Measurements from ENCODE around the gene ARFGAP3.
A peak's percentile ranks its signal among the peaks of the same experiment; 100 is the strongest.
"Not testable (repeated sequence)": the region's sequence is repeated elsewhere in the genome, so short reads cannot be mapped to it uniquely, and the experiment has no call there.

The ARFGAP3 gene

DNA sequence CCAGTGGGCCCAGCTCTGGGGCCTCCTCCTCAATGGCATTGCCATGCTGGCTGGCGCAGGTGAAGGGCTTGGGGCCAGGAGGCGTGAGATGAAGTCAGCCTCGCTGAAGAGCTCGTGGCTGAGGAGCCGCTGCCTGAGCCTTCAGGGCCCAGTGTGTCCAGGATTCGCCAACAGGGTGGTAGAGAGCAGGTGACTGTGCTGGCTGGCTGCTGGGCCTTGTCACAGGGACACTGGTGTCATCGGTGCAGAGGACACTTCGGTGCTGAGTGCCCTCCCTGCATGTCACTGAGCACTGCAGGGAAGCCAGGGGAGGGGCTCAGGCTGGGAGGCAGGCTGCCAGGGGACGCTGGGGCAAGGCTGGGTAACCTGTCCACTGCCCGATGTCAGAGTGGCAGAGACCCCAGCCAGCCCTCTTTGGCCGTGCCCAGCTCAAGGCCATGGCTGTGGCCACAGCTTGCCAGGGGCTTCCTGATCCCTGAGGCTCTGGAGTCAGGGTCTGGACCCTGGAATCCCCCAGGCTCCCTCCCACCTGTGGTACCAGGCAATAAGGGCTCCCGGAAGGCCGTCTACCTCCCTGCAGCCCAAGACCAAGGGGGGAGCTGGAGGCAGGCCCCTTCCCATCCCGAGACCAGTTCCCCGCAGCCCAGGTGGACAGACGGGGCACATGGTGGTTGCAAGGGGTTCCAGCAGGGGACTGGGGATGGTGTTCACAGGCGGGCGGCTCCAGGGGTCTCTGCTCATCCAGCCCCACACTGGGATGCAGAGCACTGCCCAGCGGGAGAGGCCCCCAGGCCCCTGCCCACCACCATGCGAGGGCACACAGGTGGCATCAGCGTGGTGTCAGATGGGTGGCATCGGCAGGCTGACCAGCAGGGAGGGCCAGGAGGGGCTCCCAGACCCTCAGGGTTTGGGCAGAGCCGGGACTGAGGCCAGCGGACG is 63.9 kb downstream of the ARFGAP3 start:
- no peak for FAIRE-seq

DNA sequence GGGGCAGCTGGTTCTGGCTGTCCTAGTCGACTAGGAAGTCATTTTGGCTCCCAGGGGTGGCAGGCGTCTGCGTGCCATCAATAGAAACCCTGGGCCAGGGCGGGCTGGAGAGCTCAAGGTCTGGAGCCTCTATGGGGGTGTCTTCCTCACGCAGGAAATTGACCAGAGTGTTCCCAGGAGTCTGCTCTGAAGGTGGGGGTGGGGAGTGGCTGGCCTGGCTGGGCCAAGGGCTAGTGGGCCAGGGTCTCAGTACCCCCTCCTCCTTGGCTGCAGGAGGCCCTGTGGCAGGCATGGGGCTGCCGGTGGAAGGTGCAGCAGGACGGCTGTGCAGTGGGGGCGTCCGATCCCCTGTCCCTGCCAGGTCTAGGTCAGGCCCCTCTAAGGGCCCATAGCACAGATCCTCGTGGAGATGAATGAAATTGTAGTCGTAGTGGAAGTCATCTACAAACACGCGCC is 64.6 kb downstream of the ARFGAP3 start:
- no peak for FAIRE-seq

DNA sequence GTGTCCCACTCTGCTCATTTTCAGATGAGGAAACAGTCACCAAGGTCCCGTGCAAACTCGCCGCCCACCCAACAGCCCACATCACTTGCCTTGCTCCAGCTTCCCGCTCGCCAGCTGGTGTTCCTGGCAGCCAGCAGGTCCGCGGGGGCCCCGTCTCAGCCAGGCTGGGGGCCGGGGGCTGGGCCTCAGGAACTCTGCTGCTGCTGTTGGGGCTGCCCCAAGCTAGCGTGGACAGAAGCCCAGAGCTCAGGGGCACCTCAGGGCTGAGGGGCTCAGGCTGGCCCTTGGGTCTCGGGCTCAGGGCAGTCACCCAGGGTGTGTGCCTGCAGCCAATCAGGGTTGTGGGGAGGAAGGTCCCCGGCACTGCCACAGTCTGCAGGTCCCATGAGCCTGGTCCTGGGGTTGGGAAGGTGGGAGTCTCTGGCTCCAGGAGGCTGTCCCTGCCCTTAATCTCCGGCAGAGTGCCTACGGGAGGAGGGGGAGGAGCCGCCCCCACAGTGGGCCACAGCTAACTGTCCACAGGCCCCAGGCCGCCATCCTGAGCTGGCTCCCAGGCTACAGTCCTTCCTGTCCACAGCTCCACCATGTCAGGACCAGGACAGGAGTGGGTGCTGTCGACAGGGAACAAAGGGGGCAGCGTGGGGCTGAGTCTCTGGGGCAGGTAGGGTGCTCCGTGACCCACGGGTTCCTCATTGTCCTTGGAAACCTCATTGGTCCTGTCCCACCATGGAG is 65.2 kb downstream of the ARFGAP3 start:
- FAIRE-seq: no peak

DNA sequence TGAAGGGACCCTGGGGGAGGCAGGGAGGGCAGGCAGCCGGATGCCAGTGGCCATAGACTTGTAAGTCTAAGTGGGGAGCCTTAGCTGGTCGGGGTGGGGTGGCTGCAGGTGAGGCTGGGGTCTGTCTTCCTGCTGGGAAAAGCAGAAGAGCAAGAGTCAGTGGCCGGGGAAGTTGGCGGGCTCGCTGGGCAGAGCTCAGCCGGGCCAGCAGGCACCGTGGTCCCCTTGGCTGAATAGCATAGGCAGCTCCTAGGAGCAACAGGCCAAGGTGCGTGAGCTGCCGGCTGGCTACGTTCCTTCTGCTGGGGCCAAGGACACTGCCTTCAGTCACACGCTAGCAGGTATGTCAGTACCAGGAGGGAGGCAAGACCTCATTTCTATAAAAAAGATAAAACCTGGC is 68.6 kb downstream of the ARFGAP3 start:
- FAIRE-seq: no peak

DNA sequence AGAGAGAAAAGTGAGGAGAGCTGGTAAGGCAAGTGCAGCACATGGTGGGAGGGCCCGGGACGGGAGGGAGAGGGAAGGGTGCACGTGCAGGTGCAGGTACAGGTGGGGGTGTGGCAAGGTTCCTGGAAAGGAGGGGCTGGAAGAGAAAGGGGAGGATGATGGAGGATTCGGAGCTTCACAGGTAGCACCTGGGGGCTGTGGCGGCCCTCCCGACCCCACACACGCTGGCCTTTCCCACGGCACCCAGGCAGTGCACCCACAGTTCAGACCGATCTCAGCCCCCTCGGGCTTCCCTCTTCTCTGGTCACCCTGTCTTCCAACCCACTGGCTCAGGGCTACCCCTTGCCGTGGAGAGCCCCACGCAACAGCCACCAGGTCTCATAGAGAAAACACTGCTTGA is 69.1 kb downstream of the ARFGAP3 start:
- FAIRE-seq: no peak

DNA sequence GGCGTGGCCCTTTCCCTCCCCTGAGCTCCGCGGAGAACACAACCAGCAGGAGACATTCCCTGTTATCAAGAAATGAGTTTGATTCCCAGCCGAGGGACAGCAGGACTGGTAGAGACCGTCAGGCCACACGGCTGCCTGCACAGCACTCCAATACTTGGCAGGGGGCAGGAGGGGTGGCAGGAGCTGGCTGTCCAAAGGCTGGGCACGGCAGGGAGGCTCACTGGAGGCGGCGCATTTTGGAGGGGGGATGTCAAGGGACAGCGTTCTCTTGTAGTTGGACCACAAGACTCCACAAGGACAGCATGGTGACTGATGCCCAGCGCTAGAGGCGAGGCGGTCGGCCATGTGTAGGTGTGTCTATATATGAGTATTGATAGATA is 69.7 kb downstream of the ARFGAP3 start:
- no peak for FAIRE-seq

DNA sequence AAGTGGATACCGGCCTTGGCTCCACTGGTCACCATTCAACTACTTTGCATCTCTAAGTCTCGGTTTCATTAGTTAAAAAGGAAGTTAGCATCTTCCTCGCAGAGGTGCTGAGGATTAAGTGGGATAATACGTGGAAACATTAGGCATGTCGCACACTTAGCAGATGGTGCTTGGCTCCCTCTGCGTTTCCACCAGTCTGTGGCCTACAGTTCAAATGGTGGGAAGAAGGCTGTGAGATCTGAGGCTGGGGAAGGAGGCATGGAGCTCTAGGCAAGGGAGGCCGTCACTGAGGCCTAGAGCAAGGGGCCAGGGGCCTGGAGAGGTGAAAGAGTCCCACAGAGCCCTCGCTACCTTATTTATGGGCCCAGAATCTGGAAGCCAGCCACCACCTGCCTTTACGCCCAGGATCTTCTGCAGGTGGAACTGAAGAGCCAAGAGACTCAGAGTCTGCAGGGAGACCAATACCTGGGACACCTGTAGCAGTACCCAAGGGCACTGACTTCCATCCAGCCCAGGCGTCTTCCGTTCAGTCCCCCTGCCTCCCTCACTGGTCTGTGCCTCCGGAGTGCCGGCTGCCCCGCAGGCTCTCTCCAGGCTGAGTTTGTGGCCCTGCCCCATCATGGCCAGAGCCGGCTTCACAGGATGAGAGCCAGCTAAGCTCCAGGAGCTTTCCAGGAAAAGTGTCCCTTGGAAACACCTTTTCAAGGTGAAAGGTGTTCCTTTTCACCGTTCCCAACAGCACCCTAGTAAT is 70.3 kb downstream of the ARFGAP3 start:
- FAIRE-seq: no peak

DNA sequence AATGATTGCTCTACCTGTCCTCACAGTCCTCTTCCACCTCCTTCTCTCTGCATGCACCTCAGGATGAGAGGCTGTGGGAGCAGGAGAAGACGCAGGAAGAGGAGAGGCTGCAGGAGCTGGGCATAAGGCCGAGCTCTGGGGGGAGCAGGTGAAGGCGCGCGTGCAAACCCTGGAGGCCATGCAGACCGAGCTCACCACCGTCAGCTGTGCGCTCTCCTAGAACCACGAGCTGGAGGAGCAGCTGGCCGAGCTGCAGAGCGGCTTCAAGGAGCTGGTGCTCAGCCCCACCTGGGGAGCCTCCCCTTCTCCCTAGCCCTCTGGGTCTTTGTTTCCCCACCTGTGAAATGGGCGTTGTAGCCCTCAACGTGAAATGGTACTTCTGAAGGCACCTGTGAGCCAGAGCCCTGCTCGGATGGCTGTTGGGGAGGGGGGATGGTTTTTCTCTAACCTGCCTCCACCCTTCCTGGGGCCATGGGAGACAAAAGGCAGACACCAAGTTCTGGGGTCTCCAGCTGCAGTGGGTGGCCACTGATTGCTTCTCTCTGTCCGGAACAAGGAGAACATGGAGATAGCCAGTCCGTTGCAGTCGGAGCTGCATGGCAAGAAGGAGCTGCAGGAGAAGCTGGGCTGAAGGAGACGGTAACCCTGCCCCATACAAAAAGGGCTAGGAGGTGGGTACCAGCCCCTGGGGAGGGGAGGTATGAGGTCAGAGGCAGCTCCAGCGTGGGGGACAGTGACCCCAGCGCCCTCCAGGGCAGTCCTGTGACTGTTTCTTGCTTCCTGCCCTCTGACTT is 71.2 kb downstream of the ARFGAP3 start:
- FAIRE-seq: no peak

DNA sequence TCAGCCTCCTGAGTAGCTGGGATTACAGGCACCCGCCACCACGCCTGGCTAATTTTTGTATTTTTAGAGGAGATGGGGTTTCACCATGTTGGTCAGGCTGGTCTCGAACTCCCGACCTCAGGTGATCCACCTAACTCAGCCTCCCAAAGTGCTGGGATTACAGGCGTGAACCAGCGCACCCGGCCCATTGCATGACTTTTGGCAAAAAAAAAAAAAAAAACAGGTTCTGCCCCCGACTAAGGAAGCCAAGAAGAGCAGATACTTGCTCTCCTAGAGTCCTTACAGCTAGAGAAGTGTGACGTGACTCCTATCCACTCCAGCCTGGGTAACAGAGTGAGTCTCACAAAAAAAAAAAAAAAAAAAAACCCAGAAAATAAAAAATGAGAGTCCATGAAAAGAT is 74.8 kb downstream of the ARFGAP3 start:
- not testable (repeated sequence) for FAIRE-seq

DNA sequence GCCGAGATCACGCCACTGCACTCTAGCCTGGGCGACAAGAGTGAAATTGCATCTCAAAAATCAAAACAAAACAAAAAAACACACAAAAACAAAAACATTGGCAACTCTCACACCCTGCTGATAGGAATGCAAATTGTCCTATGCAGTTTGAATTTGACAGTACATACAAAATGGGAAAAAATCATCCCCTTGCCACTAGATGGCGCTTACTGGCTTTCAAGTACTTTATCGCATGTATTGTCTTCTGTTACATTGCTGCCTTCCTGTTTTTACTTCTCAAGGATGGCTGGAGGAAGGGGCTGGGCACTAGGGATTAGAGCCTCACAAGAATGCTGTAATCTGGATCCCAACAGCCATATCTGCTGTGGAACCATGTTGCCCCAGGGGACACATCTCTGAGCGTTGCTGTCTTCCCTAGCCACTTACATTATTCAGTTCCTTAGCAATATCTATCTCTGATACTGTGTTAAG is 77.0 kb downstream of the ARFGAP3 start:
- FAIRE-seq: peak; percentile 99

DNA sequence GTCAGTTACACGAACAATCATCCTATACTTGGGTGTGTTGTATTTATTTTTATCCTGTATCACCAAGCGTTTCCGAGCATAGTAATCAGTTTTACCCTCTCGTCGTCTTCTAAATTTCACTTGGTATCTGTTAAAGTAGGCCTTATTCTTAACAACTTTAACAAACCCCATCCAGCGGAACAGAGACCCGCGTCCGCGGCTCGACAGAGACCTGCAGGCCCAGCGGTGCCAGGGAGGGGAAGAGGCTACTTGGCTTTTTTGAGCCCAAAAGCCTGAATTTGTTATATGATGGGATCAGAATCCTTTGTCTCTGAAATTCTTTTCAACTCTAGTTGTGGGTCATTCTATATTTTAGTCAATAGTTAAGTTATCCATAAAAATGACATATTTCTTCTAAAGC is 79.9 kb downstream of the ARFGAP3 start:
- no peak for FAIRE-seq

DNA sequence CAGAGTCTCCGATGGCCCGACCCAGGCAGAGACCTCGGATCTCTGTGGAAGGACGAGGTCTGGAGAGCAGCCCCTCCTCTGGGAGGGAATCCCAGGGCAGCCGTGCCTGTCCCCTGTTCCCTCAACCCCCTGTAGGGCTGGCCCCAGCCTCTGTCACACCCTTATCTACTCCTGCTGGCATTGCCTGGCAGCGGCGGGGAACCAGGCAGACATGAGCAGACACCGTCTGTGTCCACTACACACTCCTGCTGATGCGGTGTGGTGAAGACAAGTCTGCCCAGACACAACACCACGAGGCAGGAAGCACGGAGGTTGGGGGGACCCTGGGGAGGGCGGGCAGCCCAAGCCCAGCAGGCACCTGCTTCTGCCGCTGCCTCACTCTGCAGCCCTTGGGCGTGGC is 83.9 kb downstream of the ARFGAP3 start:
- no peak for FAIRE-seq

DNA sequence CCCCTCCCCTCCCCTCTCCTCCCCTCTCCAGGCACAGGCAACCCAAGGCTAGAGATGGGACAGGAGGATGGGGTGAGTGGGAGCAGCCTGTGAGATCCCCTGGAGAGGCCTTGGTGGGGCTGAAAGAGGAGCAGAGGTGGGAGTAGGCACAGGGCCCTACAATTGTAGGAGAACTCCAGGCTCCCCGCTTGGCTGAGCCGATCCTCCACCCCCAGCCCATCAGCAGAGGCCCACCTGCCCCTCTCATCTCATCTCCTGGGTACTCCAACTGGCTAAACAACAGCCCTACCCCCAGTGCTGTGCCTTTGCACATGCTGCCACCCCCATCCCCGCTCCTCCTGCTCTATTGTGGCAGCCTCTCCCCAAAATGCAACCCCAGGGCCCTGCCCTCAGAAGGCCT is 84.4 kb downstream of the ARFGAP3 start:
- no peak for FAIRE-seq

DNA sequence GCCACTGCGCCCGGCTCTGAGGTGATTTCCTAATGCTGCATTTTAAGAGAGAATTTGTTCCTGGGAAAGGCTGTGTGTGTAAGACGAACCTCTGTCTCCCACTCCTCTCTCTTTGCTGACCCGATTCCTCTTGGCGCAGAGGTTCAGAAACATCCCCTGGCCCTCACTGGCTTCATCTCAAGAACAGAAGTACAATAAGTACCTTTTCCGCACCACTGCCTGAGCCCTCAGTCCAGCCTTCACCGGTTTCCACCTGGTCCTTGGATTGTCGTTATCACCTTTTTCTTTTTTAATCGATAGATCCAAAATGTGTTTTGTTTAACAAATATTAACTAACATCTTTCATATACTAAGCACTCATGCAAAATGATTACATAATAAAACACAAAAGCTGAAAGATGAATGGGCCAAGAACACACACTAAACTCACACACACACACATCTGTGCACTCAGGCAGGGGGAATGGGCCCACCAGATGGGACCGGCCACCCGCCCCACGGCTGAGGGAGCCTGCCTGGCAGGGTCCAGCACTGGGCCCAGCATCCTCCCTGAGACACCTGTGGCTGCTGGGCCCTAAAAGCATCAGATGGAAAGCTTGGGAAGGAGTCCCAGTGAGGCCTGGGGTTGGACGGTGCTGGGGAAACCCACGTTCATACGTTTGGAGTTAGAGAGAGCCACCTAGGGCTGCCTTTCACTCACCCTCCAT is 86.0 kb downstream of the ARFGAP3 start:
- FAIRE-seq: no peak

DNA sequence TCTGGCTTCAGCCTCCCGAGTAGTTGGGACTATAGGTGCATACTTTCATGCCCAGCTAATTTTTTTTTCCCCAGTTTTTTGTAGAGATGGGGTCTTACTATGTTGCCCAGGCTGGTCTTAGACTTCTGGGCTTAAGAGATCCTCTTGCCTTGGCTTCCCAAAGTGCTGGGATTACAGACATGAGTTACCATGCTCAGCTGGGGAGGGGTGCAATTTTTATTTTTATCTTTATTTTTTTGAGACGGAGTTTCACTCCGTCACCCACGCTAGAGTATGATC is 86.7 kb downstream of the ARFGAP3 start:
- FAIRE-seq: no peak

DNA sequence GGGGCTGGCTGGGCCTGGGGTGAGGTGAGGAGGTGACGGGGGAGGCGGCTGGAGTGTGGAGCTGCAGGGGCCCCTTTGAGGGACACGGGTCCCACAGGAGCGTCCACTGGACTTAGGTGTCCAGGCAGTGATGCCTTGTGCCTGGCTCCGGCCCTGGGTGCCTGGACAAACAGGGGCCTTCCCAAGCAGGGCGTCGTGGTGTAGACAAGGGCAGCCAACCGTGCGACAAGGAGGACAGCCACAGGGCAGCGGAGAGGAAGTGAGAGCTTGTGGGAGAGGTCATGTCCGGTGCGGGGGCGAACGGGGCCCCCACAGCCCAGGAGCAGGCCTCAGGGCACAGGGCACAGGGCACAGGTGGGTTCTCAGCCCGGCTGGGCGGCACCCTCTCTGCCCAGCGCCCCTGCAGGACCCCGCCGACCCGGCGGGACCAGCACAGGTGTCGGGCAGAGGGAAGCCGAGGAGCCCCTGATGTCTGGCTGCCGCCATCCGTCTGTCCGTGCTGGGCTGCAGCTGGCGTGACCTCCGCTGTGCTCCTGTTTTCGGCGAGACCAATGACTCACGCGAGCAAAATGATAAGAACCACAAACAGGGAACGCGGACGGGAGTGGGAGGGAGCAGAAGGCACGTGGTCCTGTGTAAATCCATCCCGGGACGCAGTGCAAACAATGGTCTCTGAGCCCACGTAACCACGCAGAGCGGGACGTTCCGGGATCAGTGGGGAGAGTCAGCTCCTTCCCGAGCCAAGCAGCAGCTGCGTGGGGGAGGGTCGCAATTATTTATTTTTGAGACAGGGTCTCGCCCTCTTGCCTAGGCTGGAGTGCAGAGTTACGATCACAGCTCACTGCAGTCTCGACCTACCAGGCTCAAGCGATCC is 87.3 kb downstream of the ARFGAP3 start:
- FAIRE-seq: no peak

DNA sequence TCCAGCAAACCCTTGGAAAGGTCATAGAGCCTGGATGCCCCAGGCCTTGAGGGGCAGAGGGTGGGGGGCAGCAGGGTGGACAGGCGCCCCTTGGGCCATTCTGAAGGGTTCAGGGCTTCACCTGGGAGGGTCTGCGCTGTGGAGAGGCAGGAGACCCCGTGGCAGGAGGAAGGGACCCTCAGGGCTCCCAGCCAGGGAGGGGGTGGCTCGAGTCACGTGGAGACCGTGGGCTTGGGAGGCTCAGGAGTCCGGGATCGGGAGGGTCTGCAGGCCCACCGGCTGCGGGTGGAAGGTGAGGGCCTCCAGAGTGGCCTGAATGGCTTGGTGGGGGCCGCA is 87.9 kb downstream of the ARFGAP3 start:
- no peak for FAIRE-seq

DNA sequence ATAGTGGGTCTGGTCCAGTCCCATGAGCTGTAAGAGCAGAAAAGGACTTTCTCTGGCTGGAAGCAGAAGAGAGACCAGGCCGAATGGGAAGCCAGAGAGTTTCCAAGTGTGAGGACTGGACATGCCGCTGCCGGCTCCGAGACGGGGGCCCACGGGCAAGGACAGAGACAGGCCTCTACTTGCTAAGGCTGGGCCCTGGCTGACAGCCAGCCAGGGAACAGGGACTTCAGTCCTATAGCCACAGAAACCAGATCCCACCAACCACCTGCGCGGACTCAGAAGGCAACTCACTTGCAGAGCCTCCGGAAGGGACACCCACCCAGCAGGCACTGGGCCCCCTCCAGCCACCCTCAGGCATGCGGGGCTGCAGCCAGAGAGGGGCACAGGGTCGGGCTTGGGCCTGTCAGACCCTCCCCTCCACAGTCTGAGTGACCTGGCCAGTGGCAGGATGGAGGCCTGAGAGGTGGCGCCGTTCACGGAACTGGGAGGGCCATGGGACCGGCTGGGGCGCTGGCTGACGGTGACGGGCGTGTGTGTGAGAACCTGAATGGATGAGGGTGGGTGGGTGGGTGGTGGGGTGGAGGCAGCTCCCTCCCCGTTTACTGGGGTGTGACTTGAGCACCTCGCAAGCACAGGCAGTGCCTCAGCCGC is 88.6 kb downstream of the ARFGAP3 start:
- FAIRE-seq: no peak

DNA sequence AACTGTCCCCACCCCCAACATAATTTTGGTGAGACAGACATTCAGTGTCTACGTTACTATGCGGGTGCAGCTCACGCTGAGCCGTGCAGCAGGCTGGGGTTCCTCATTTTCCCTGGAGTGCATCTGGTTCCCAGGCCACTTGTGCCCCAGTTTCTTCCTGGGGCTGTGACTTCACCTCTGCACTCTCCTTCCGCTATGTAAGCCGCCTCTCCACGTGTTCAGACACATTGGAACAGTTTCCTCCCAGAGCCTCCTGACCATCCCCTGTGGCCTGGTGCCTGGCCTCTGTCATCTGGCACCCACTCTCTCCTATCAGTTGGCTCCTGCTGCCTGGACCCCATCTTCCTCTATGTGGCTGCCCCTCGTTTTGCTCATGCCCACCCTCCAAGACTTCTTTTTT is 90.2 kb downstream of the ARFGAP3 start:
- no peak for FAIRE-seq

DNA sequence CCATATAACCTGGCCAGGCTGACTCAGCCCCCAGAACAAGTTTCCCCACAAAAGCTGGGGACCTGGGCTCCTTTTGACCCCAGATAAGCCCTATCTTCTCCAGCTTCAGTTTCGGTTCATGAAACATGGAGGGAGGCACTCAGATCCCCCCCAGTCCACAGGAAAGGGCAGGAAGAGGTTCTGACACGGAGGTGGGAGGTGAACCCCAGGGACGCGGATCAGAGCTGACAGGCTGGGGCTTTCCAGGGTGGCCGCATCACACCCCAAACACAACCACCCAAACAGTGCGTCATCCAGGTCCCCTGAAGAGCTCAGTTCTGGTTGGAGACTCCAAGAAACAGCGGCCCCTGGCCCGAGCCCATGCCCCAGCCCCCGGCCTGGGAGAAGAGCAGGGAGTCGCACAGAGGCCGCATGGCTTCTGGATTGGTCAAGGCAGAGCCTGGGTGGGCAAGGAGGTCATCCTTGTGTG is 92.1 kb downstream of the ARFGAP3 start:
- FAIRE-seq: no peak

Data from islet of Langerhans (tissue), 1 donor.